HCT116 (cell line): Measurements from ENCODE around the gene MEIS2. TPM values are rescaled to one million over a fixed set of nuclear protein-coding genes. Genes with fewer than 3 reads are reported as not detected.

Source experiments
- ATAC-seq: fragments of 200-7000 bp; cut with Tn5 transposase; 2 replicates; pipeline ENCODE4 v1.9.1; 2020; ENCODE audit warnings: mild to moderate bottlenecking, moderate library complexity
- BruUV-seq: library from RNA; stranded (reverse); fragments of 400-500 nt; replicated peaks from 2 replicates; lab custom pipeline; 2021; lab: Mats Ljungman, UMichigan
- CTCF ChIA-PET: fragments of 300-600 bp; sonication (Branson Sonifier 250); formaldehyde crosslinking; loops from one replicate; lab custom pipeline; 2021; ENCODE audit warnings: antibody characterized with exemption; lab: Charles Lee
- POLR2A ChIA-PET: fragments of 300-600, 350-600 bp; sonication (Branson Sonifier 250); formaldehyde crosslinking; loops from one replicate; lab custom pipeline; 2021; ENCODE audit warnings: antibody characterized with exemption; lab: Charles Lee
- RAD21 ChIA-PET, 2 experiments: fragments of 300-600 bp; sonication (Branson Sonifier 250); formaldehyde crosslinking; loops; one replicate each; lab custom pipeline; 2023; ENCODE audit warnings: low total read pairs in 2 of 2; ENCODE audit not compliant: uncharacterized antibody in 2 of 2, unreplicated experiment in 2 of 2, low non-redundant PET in 1 of 2; lab: Charles Lee
- DNase-seq: peaks from one replicate; pipeline ENCODE4 v3.0.0-alpha.2; 2010; ENCODE audit warnings: low read depth, low spot score
- H2AFZ ChIP-seq: fragments of 200-600 bp; shearing (Covaris generic), sonication (generic); 2 replicates; pipeline ENCODE4 v1.6.1; 2017; ENCODE audit warnings: low read depth, mixed run types, mixed read lengths, antibody characterized with exemption, low read length; ENCODE audit not compliant: poor library complexity, severe bottlenecking
- H3K27ac ChIP-seq: 2 replicates; pipeline ENCODE4 v1.5.1; 2012; ENCODE audit warnings: low read depth, low read length
- H3K27me3 ChIP-seq: fragments of 200-600 bp; sonication (generic); 2 replicates; pipeline ENCODE4 v1.6.1; 2016; ENCODE audit warnings: mixed run types, low read length, mixed read lengths; ENCODE audit not compliant: insufficient read depth
- H3K36me3 ChIP-seq, 2 experiments: fragments of 200-500 bp in 1 of 2; fragments of 200-600 bp in 1 of 2; sonication (Bioruptor generic) in 1 of 2; sonication (generic) in 1 of 2; 2 replicates each; pipeline versions ENCODE4 v1.5.1 to v1.6.1; 2014 to 2016; ENCODE audit warnings: low read length in 2 of 2, inconsistent platforms in 1 of 2, mixed read lengths in 1 of 2, mixed run types in 1 of 2; ENCODE audit not compliant: insufficient read depth in 2 of 2, control insufficient read depth in 1 of 2
- H3K4me1 ChIP-seq, 2 experiments: fragments of 200-600 bp in 1 of 2; sonication (generic) in 1 of 2; 2 replicates each; pipeline versions ENCODE4 v1.5.1 to v1.6.1; 2012 to 2017; ENCODE audit warnings: low read length in 2 of 2, inconsistent platforms in 1 of 2, mild to moderate bottlenecking in 1 of 2, mixed read lengths in 1 of 2, mixed run types in 1 of 2, moderate library complexity in 1 of 2; ENCODE audit not compliant: insufficient read depth in 2 of 2, control insufficient read depth in 1 of 2
- H3K4me2 ChIP-seq: fragments of 200-600 bp; sonication (generic); 2 replicates; pipeline ENCODE4 v1.6.1; 2017; ENCODE audit warnings: mixed run types, low read length, mixed read lengths
- H3K4me3 ChIP-seq, 2 experiments: fragments of 200-600 bp in 1 of 2; sonication (generic) in 1 of 2; replicated peaks in 1 of 2; 2 replicates each; pipeline ENCODE4 v1.5.1; 2011 to 2016; ENCODE audit warnings: low read length in 2 of 2, control low read depth in 1 of 2, low read depth in 1 of 2, mild to moderate bottlenecking in 1 of 2, mixed read lengths in 1 of 2, mixed run types in 1 of 2
- H3K79me2 ChIP-seq: fragments of 200-600 bp; sonication (generic); 2 replicates; pipeline ENCODE4 v1.6.1; 2017; ENCODE audit warnings: mild to moderate bottlenecking, mixed run types, low read length, moderate library complexity, mixed read lengths; ENCODE audit not compliant: insufficient read depth
- H3K9ac ChIP-seq: fragments of 200-600 bp; sonication (generic); 2 replicates; pipeline ENCODE4 v1.6.1; 2016; ENCODE audit warnings: low read length, mixed read lengths
- H3K9me2 ChIP-seq: fragments of 200-600 bp; sonication (generic), shearing (Covaris generic); 2 replicates; pipeline ENCODE4 v1.6.1; 2017; ENCODE audit warnings: mixed run types, mild to moderate bottlenecking, moderate library complexity; ENCODE audit not compliant: insufficient read depth
- H3K9me3 ChIP-seq, 2 experiments: fragments of 200-500 bp in 1 of 2; fragments of 200-600 bp in 1 of 2; sonication (Bioruptor generic) in 1 of 2; sonication (generic) in 1 of 2; 2 replicates each; pipeline ENCODE4 v1.6.1; 2014 to 2017; ENCODE audit warnings: low read length in 2 of 2, mixed read lengths in 2 of 2, inconsistent platforms in 1 of 2, low read depth in 1 of 2, mild to moderate bottlenecking in 1 of 2, mixed run types in 1 of 2, moderate library complexity in 1 of 2; ENCODE audit not compliant: control insufficient read depth in 1 of 2, insufficient read depth in 1 of 2
- H4K20me1 ChIP-seq: fragments of 200-600 bp; sonication (generic), shearing (Covaris generic); 2 replicates; pipeline ENCODE4 v1.6.1; 2017; ENCODE audit warnings: mixed run types, mild to moderate bottlenecking, moderate library complexity; ENCODE audit not compliant: insufficient read depth
- ATF3 ChIP-seq: IDR thresholded peaks from 2 replicates; pipeline ENCODE4 v1.6.1; 2012
- EGR1 ChIP-seq: IDR thresholded peaks from 2 replicates; pipeline ENCODE4 v1.6.1; 2012; ENCODE audit warnings: low read depth
- ELF1 ChIP-seq: IDR thresholded peaks from 2 replicates; pipeline ENCODE4 v1.6.1; 2012; ENCODE audit warnings: low read depth, borderline replicate concordance
- EZH2 ChIP-seq: fragments of 200-600 bp; sonication (generic); IDR thresholded peaks from 2 replicates; pipeline ENCODE4 v1.6.1; 2017; ENCODE audit warnings: antibody characterized with exemption, mixed run types
- EZH2phosphoT487 ChIP-seq: fragments of 200-600 bp; IDR thresholded peaks from 2 replicates; pipeline ENCODE4 v1.6.1; 2018; ENCODE audit warnings: antibody characterized with exemption, borderline replicate concordance
- JUND ChIP-seq: IDR thresholded peaks from 2 replicates; pipeline ENCODE4 v1.6.1; 2012
- POLR2AphosphoS5 ChIP-seq: IDR thresholded peaks from 2 replicates; pipeline ENCODE4 v1.6.1; 2011; ENCODE audit warnings: mild to moderate bottlenecking, low read depth, low read length, moderate library complexity
- RAD21 ChIP-seq: IDR thresholded peaks from 2 replicates; pipeline ENCODE4 v1.6.1; 2012; ENCODE audit warnings: low read depth, mild to moderate bottlenecking
- SP1 ChIP-seq: IDR thresholded peaks from 2 replicates; pipeline ENCODE4 v1.6.1; 2012; ENCODE audit warnings: low read depth
- TCF7L2 ChIP-seq: IDR thresholded peaks from 2 replicates; pipeline ENCODE4 v1.7.0; 2011; ENCODE audit warnings: borderline replicate concordance, inconsistent platforms; ENCODE audit not compliant: insufficient read depth, insufficient read length; ENCODE audit errors: extremely low read depth
- YY1 ChIP-seq: IDR thresholded peaks from 2 replicates; pipeline ENCODE4 v1.6.1; 2011; ENCODE audit warnings: low read length, low read depth, moderate library complexity, mild to moderate bottlenecking; ENCODE audit not compliant: insufficient replicate concordance; ENCODE audit errors: extremely low read depth
- ZFX ChIP-seq: fragments of 450-650 bp; IDR thresholded peaks from 2 replicates; pipeline ENCODE4 v1.6.1; 2017
- ZNF274 ChIP-seq: fragments of 200-500 bp; sonication (Bioruptor generic); IDR thresholded peaks from 2 replicates; pipeline ENCODE4 v1.6.1; 2014; ENCODE audit warnings: mild to moderate bottlenecking, low read depth, low read length, inconsistent platforms
- intact Hi-C: fragments of 100-400 bp; cut with micrococcal nuclease; formaldehyde crosslinking; loops from 2 replicates; pipeline ENCODE4 v1.10.0; 2022
- total RNA-seq: library from RNA; stranded (reverse); gene quantifications from one replicate; pipeline ENCODE4 v1.2.1, GENCODE V29; 2021; ENCODE audit not compliant: unreplicated experiment
- TF ChIP-seq, protein P1 (sequence below): IDR thresholded peaks from 2 replicates; pipeline ENCODE4 v1.6.1; 2012
- TF ChIP-seq, protein P2 (sequence below): IDR thresholded peaks from 2 replicates; pipeline ENCODE4 v1.6.1; 2012; ENCODE audit warnings: low read depth

The MEIS2 gene
- total RNA-seq, 1 experiment from 2014 or later, result 11.5 TPM

GRCh38 chr15:37121492-37121891 lies 21.1 kb upstream of the MEIS2 start:
- no peak for DNase-seq
- H3K4me1 ChIP-seq, result no peaks in the 10 kb centered on the region
- intact Hi-C loops, result loop anchor here (10.0 kb wide), 1 partner anchor 1837 kb away; no protein-coding TSS in a partner anchor
- H3K27me3 ChIP-seq, result no peaks in the 10 kb centered on the region
- H3K9ac ChIP-seq, result no peak overlapping the region
- no peaks in the 10 kb centered on the region for H3K9me2 ChIP-seq
- H3K4me3 ChIP-seq, result no peak overlapping the region
- no peak overlapping the region for H3K4me2 ChIP-seq
- no peak for ATAC-seq
- no peaks in the 10 kb centered on the region for H3K9me3 ChIP-seq
- POLR2A ChIA-PET, result no interaction called here
- no peaks in the 10 kb centered on the region for H3K36me3 ChIP-seq
- H3K79me2 ChIP-seq, result no peaks in the 10 kb centered on the region
- BruUV-seq, result no TSS peak
- no peak for TF ChIP-seq EGR1
- TF ChIP-seq, protein P1, sequence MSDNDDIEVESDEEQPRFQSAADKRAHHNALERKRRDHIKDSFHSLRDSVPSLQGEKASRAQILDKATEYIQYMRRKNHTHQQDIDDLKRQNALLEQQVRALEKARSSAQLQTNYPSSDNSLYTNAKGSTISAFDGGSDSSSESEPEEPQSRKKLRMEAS, result no peak
- TF ChIP-seq SP1, result no peak
- TF ChIP-seq TCF7L2, result no peak
- no peak for TF ChIP-seq RAD21
- TF ChIP-seq ATF3, result no peak
- TF ChIP-seq ZNF274, result no peak
- TF ChIP-seq ELF1, result no peak
- no peak for TF ChIP-seq EZH2
- no peak for TF ChIP-seq YY1
- TF ChIP-seq JUND, result no peak
- no peak for TF ChIP-seq ZFX
- TF ChIP-seq EZH2phosphoT487, result no peak
- TF ChIP-seq, protein P2, sequence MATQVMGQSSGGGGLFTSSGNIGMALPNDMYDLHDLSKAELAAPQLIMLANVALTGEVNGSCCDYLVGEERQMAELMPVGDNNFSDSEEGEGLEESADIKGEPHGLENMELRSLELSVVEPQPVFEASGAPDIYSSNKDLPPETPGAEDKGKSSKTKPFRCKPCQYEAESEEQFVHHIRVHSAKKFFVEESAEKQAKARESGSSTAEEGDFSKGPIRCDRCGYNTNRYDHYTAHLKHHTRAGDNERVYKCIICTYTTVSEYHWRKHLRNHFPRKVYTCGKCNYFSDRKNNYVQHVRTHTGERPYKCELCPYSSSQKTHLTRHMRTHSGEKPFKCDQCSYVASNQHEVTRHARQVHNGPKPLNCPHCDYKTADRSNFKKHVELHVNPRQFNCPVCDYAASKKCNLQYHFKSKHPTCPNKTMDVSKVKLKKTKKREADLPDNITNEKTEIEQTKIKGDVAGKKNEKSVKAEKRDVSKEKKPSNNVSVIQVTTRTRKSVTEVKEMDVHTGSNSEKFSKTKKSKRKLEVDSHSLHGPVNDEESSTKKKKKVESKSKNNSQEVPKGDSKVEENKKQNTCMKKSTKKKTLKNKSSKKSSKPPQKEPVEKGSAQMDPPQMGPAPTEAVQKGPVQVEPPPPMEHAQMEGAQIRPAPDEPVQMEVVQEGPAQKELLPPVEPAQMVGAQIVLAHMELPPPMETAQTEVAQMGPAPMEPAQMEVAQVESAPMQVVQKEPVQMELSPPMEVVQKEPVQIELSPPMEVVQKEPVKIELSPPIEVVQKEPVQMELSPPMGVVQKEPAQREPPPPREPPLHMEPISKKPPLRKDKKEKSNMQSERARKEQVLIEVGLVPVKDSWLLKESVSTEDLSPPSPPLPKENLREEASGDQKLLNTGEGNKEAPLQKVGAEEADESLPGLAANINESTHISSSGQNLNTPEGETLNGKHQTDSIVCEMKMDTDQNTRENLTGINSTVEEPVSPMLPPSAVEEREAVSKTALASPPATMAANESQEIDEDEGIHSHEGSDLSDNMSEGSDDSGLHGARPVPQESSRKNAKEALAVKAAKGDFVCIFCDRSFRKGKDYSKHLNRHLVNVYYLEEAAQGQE, result no peak
- no peak for TF ChIP-seq POLR2AphosphoS5
- H3K27ac ChIP-seq, result no peak overlapping the region
- H2AFZ ChIP-seq, result no peak overlapping the region
- CTCF ChIA-PET, result interaction anchor here (1.5 kb wide), 1 partner anchor 238 kb away, joined by 4 read pairs; no protein-coding TSS in a partner anchor
- no peaks in the 10 kb centered on the region for H4K20me1 ChIP-seq
- RAD21 ChIA-PET, result no interaction called here
